Progenitor cell of endocrine pancreas (in vitro differentiated cells): ENCODE results near the gene GMFB. TPM values are rescaled to one million over a fixed set of nuclear protein-coding genes. Genes with fewer than 3 reads are reported as not detected.
A peak's percentile ranks its signal among the peaks of the same experiment; 100 is the strongest.

Experiments
- DNase-seq: peaks from one replicate; pipeline ENCODE4 v3.0.0; 2021; ENCODE audit warnings: low spot score; ENCODE audit not compliant: unreplicated experiment
- H3K27ac Mint-ChIP-seq: 2 replicates; pipeline ENCODE4 v1.8.0; 2021; ENCODE audit warnings: mild to moderate bottlenecking, moderate library complexity, mixed read lengths
- H3K27me3 Mint-ChIP-seq: 2 replicates; pipeline ENCODE4 v1.8.0; 2021; ENCODE audit warnings: mixed read lengths
- H3K36me3 Mint-ChIP-seq: 2 replicates; pipeline ENCODE4 v1.8.0; 2022; ENCODE audit warnings: mixed read lengths; ENCODE audit not compliant: insufficient read depth
- H3K4me1 Mint-ChIP-seq: 2 replicates; pipeline ENCODE4 v1.8.0; 2021; ENCODE audit warnings: low read depth, mixed read lengths
- H3K4me3 Mint-ChIP-seq: 2 replicates; pipeline ENCODE4 v1.8.0; 2021; ENCODE audit warnings: low read depth, mild to moderate bottlenecking, moderate library complexity, mixed read lengths
- H3K9me3 Mint-ChIP-seq: 2 replicates; pipeline ENCODE4 v1.8.0; 2021; ENCODE audit warnings: low read depth, mixed read lengths
- total RNA-seq: library from RNA; stranded (reverse); gene quantifications from 2 replicates; pipeline ENCODE4 v1.2.1, GENCODE V29; 2021
- TF ChIP-seq, protein P1 (sequence below): fragments of 200-600 bp; sonication (generic); IDR thresholded peaks from one replicate; pipeline ENCODE4 v1.5.0; 2021; ENCODE audit warnings: antibody characterized with exemption, mild to moderate bottlenecking; ENCODE audit not compliant: unreplicated experiment

GMFB gene
- total RNA-seq, 1 donor from 2014 or later = 47.6 TPM

DNA sequence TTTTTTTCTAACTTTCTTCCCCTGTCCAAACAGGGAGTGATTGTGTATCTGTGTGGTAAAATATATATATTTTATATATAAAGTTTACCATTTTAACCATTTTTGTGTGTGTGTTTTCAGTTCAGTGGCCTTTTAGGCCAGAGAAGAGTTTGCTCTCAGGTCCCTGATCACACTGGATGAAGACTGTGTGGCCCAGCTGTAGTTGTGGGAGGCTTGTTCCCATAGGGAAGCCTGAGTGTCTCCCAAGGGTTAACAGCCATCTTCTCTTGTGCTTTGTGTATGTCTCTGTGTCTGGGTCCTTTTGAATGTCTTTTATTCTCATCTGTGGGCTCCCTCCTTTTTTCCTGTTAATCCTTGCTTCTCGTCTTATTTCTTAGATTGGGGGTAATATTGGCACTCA, 44.3 kb upstream of the GMFB start:
- H3K4me3 Mint-ChIP-seq = no peak overlapping the region
- H3K36me3 Mint-ChIP-seq = peaks cover 12% of the 10 kb centered on the region
- TF ChIP-seq, protein P1, sequence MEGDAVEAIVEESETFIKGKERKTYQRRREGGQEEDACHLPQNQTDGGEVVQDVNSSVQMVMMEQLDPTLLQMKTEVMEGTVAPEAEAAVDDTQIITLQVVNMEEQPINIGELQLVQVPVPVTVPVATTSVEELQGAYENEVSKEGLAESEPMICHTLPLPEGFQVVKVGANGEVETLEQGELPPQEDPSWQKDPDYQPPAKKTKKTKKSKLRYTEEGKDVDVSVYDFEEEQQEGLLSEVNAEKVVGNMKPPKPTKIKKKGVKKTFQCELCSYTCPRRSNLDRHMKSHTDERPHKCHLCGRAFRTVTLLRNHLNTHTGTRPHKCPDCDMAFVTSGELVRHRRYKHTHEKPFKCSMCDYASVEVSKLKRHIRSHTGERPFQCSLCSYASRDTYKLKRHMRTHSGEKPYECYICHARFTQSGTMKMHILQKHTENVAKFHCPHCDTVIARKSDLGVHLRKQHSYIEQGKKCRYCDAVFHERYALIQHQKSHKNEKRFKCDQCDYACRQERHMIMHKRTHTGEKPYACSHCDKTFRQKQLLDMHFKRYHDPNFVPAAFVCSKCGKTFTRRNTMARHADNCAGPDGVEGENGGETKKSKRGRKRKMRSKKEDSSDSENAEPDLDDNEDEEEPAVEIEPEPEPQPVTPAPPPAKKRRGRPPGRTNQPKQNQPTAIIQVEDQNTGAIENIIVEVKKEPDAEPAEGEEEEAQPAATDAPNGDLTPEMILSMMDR = no peak
- DNase-seq = no peak
- peaks cover 2% of the 10 kb centered on the region for H3K4me1 Mint-ChIP-seq
- no peak overlapping the region for H3K27ac Mint-ChIP-seq
- no peaks in the 10 kb centered on the region for H3K27me3 Mint-ChIP-seq
- peaks cover 6% of the 10 kb centered on the region for H3K9me3 Mint-ChIP-seq

DNA sequence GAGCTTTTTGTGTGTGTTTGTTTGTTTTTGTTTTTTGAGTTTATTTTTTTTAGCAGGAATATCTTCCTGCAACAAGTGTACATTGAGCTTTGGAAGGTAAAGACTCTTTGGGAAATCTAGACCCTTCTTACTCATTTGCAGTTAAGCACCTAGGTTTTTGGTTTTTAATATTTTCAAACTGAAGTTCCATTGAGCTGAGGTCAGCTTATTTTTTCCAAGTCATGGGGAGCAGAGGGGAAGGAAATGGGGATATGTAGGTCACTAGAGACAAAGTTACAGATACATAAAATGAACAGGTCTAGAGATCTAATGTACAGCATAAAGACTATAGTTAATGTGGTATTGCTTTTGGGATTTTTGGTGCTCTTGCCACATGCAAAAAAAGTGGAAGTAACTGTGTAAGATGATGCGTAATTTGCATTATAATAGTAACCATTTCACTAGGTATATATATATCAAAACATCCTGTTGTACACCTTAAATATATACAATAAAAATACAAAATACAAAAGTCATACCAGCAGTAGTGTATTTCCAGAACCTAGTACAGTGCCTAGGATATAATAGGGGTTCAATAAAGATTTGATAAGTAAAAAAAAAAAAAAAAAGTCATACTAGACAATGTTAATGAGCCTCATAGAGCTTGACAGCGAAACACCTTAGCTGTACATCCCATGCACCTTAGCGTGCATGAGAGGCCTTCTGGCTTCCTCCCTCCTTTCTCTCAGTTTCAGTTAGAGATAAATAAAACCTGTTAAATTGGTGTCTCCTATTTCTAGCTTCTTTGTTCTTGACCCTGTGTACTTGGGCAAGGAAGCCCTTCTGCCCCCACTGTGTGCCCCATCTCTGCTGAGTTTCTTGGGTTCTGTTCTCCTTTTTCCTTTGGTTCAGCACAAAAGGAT, 43.6 kb upstream of the GMFB start:
- Mint-ChIP-seq H3K9me3 (peaks cover 6% of the 10 kb centered on the region), H3K36me3 (peaks cover 12% of the 10 kb centered on the region), H3K4me1 (no peaks in the 10 kb centered on the region), H3K27ac (peak overlapping the region; percentile 22), H3K27me3 (no peaks in the 10 kb centered on the region), H3K4me3 (no peak overlapping the region)
- no peak for DNase-seq
- TF ChIP-seq, protein P1 = no peak

DNA sequence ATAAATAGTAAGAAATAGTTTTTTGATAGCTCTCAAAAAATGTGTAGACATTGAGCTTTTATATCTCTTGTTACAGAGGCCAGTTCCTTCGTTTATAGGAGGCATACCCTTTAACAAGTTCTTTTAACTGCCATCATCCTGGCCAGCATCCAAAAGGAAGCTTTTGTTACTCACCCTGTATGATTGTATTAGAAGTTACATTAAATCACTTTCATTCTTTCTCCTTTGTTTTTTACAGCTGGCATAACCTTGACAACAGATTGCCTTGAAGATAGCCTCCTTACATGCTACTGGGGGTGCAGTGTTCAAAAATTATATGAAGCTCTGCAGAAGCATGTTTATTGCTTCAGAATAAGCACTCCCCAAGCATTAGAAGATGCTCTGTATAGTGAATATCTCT, 41.0 kb upstream of the GMFB start:
- no peaks in the 10 kb centered on the region for H3K9me3 Mint-ChIP-seq
- H3K4me1 Mint-ChIP-seq = no peaks in the 10 kb centered on the region
- no peaks in the 10 kb centered on the region for H3K27me3 Mint-ChIP-seq
- no peak overlapping the region for H3K4me3 Mint-ChIP-seq
- no peak for DNase-seq
- H3K27ac Mint-ChIP-seq = no peak overlapping the region
- peaks cover 1% of the 10 kb centered on the region for H3K36me3 Mint-ChIP-seq
- TF ChIP-seq, protein P1 = no peak

DNA sequence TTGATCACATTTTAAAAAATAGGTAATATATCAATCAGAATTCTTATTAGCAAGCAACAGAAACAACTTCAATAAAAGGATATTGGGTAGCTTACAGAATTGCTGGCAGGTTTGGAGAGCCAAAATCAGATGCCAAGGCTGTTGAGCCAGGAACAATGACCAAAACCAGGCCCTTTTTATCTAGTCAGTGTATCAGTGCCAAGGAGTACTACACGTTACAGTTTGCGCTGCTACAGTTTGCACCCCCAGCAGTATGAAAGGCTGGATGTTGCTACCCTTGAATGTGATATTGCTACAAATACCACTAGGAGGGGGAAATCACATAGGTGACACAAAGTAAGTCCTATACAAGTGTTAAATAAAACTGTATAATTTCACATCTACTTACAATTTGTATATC, 40.2 kb upstream of the GMFB start:
- Mint-ChIP-seq H3K9me3 (no peaks in the 10 kb centered on the region), H3K27ac (no peak overlapping the region), H3K36me3 (peaks cover 4% of the 10 kb centered on the region), H3K4me1 (no peaks in the 10 kb centered on the region), H3K27me3 (no peaks in the 10 kb centered on the region), H3K4me3 (no peak overlapping the region)
- DNase-seq = no peak
- TF ChIP-seq, protein P1 = no peak

DNA sequence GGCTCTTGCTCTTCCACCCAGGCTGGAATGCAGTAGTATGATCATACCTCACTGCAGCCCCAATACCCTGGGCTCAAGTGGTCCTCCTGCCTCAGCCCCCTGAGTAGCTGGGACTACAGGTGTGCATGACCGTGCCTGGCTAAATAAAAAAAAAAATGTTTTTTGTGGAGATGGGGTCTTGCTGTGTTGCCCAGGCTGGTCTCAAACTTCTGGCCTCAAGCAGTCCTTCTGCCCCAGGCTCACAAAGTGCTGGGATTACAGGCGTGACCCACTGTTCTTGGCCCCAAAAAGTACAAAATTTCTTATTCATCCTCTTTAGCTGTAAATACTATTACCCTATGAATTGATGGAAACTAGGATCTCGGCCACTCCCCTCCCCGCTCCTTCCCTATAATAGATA, 35.6 kb upstream of the GMFB start:
- Mint-ChIP-seq H3K27me3 (no peaks in the 10 kb centered on the region), H3K4me3 (no peak overlapping the region), H3K36me3 (peaks cover 10% of the 10 kb centered on the region), H3K9me3 (no peaks in the 10 kb centered on the region), H3K27ac (no peak overlapping the region), H3K4me1 (no peaks in the 10 kb centered on the region)
- DNase-seq = no peak
- TF ChIP-seq, protein P1 = no peak
